ENCODE results near the gene DCDC1.

- TF ChIP-seq CTCF (IDR thresholded peaks at IDR 0.05; ENCODE audit: low read depth, low read length) (no peak), EZH2phosphoT487 (IDR thresholded peaks at IDR 0.05; ENCODE audit: low read depth) (no peak)
Observed at GRCh38 chr11:30921811-30922210, 447.7 kb downstream of the DCDC1 start.
